Stomach smooth muscle (tissue), 2 donors: ENCODE measurements around the gene DYNLRB2.

ENCODE experiments used
- H3K27ac ChIP-seq: one replicate; pipeline ENCODE4 v1.7.0; 2013; ENCODE audit warnings: mild to moderate bottlenecking, low read length, inconsistent platforms
- H3K27me3 ChIP-seq, 2 donors: one replicate each; pipeline ENCODE4 v1.7.0; 2013; ENCODE audit warnings: low read length in 2 of 2; ENCODE audit not compliant: insufficient read depth in 2 of 2, control insufficient read depth in 1 of 2
- H3K36me3 ChIP-seq, 2 donors: one replicate each; pipeline ENCODE4 v1.7.0; 2013; ENCODE audit warnings: low read length in 2 of 2; ENCODE audit not compliant: control insufficient read depth in 2 of 2, insufficient read depth in 2 of 2
- H3K4me1 ChIP-seq: one replicate; pipeline ENCODE4 v1.7.0; 2013; ENCODE audit warnings: low read length; ENCODE audit not compliant: control insufficient read depth, insufficient read depth
- H3K4me3 ChIP-seq, 2 donors: one replicate each; pipeline ENCODE4 v1.7.0; 2013; ENCODE audit warnings: low read length in 2 of 2
- H3K9ac ChIP-seq, 2 donors: one replicate each; pipeline ENCODE4 v1.7.0; 2013; ENCODE audit warnings: low read length in 2 of 2, mild to moderate bottlenecking in 1 of 2
- H3K9me3 ChIP-seq, 2 donors: one replicate each; pipeline ENCODE4 v1.7.0; 2013; ENCODE audit warnings: low read length in 2 of 2; ENCODE audit not compliant: control insufficient read depth in 2 of 2
- donor health status: healthy.
- donor health status: Pancreatic carcinoma.

The DYNLRB2 gene

DNA sequence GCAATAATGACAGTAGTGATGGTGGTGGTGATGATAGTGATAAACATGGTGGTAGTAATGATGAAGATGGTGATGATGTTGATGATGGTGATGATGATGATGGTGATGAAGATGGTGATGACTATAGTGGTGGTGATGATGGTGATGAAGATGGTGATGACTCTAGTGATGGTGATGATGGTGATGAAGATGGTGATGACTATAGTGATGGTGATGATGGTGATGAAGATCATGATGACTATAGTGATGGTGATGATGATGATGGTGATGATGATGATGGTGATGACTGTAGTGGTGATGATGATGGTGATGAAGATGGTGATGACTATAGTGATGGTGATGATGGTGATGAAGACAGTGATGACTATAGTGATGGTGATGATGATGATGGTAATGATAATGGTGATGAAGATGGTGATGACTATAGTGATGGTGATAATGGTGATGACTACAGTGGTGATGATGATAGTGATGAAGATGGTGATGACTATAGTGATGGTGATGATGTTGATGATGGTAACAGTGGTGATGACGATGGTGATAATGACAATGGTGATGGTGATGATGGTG lies 35.6 kb downstream of the DYNLRB2 start:
- Histone ChIP-seq H3K9ac (no peak overlapping the region), H3K36me3 (no peaks in the 10 kb centered on the region), H3K27ac (no peak overlapping the region), H3K27me3 (peaks cover 0 to 4% of the 10 kb centered on the region in 2 donors), H3K4me1 (no peaks in the 10 kb centered on the region), H3K4me3 (no peak overlapping the region), H3K9me3 (peaks cover 0 to 3% of the 10 kb centered on the region in 2 donors)

DNA sequence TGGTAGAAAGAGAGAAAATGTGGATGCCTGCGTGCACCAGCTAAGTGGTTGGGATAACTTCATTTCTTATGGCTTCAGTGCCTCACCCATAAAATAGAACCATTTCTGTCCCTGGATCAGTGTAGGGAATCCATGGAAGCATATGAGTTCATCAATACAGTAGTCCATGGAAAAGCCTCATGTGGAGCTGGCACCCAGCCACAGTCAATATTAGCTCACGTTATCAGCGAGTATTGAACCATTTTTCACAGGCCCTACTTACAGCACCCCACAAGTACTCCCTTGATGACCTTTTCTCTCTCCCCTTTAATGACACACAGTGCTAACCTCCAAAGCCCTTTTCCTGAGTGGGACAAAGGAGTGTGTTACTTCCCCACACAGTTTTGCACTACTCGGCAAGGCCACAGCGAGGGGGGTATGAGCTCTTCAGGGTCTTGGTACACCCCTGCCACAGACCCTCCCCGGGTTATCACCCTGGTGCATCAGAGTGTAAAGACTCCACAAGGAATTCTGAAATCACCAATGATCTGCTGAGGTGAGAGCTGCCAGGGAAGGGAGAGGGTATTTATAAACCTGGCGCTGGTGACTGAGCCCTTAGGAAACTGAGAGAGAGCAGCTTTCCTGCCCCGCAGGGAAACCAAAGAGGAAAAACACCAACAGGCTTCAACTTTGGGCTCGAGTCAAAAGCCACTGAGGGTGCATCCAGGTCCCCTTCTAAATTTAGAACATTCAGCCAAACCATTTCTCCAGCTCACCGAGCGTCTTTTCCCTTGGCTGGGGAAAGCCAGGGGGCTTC lies 36.9 kb downstream of the DYNLRB2 start:
- H3K4me1 ChIP-seq = no peaks in the 10 kb centered on the region
- peaks cover 0 to 4% of the 10 kb centered on the region in 2 donors for H3K27me3 ChIP-seq
- no peak overlapping the region for H3K27ac ChIP-seq
- H3K4me3 ChIP-seq = no peak overlapping the region
- no peak overlapping the region for H3K9ac ChIP-seq
- peaks cover 0 to 3% of the 10 kb centered on the region in 2 donors for H3K9me3 ChIP-seq
- no peaks in the 10 kb centered on the region for H3K36me3 ChIP-seq

DNA sequence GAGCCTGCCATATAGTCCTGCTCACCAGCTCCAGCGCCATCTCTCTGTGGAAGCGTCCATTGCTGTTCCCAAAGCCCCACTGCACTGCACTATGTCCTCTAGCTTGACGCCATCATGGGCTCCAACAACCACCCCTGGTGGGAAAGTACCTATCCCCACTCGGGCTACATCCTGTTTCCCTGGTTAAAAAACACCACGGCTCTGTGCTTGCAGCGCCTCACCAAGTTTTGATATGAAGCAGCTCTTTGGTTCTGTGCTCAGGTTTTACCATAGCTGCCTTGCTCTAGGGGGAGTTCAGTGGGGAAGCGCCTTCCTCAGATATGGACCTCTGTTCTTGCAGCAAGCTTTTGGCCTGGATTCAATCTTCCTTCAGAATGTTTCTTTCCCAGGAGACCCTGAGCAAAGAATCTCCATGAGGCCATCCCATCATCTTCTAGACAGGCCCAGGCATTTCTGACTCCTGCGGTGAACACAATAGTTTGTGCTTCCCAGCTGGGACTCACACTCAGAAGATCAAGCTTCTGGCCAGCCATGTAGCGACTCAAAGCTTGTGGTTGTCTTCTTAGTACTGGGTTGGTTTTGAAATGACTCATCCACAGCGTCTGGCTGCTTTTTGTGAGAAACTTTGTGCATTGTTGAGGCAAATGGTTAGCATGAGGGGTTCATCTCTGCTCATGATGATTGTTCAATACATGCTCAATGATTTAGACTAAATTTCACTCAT lies 39.5 kb downstream of the DYNLRB2 start:
- Histone ChIP-seq H3K36me3 (no peaks in the 10 kb centered on the region), H3K4me3 (no peak overlapping the region), H3K27ac (no peak overlapping the region), H3K9ac (no peak overlapping the region), H3K27me3 (no peaks in the 10 kb centered on the region), H3K4me1 (no peaks in the 10 kb centered on the region), H3K9me3 (peaks cover 0 to 3% of the 10 kb centered on the region in 2 donors)

DNA sequence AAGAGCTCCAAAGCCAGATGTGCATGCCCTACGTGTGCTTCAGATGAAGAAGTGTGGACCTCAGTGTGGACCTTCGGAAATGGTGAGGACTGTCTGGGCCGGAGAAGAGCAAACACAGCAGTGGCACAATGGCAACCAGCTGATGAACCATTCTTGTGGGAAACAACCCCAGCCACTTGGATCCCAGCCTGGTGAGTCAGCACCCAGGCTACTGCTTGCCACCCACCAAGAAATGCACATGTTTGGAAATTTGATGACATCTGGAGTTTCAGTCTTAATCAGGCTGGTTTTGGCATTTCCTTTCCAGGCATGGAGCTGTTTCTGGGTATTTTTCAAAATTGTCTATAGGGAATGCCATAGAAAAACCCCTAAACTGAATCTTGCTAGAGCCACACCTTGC lies 42.7 kb downstream of the DYNLRB2 start:
- no peaks in the 10 kb centered on the region for H3K27me3 ChIP-seq
- no peak overlapping the region for H3K4me3 ChIP-seq
- no peaks in the 10 kb centered on the region for H3K4me1 ChIP-seq
- peaks cover 0 to 3% of the 10 kb centered on the region in 2 donors for H3K9me3 ChIP-seq
- H3K9ac ChIP-seq = no peak overlapping the region
- no peak overlapping the region for H3K27ac ChIP-seq
- H3K36me3 ChIP-seq = no peaks in the 10 kb centered on the region

DNA sequence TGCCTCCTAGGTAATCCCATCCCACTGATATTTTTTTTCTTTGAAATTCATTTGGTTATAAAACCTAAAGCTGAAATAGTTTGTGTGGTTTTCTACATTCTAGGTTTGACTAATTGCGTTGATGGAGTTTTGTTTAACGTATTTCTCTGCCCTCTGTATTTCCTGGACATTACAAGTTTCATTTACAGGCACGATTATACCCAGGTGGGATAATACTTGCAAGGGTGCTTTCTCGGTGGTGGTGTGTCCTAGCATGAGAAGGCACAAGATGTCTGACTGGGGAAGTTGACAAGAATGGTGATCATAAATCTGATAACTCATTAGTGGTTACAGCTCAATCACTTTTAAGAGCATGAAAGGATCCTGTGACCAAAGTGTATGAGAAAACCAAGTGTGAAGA lies 45.0 kb downstream of the DYNLRB2 start:
- H3K36me3 ChIP-seq = no peaks in the 10 kb centered on the region
- no peak overlapping the region for H3K9ac ChIP-seq
- no peaks in the 10 kb centered on the region for H3K9me3 ChIP-seq
- H3K27me3 ChIP-seq = no peaks in the 10 kb centered on the region
- no peak overlapping the region for H3K4me3 ChIP-seq
- H3K27ac ChIP-seq = no peak overlapping the region
- no peaks in the 10 kb centered on the region for H3K4me1 ChIP-seq

DNA sequence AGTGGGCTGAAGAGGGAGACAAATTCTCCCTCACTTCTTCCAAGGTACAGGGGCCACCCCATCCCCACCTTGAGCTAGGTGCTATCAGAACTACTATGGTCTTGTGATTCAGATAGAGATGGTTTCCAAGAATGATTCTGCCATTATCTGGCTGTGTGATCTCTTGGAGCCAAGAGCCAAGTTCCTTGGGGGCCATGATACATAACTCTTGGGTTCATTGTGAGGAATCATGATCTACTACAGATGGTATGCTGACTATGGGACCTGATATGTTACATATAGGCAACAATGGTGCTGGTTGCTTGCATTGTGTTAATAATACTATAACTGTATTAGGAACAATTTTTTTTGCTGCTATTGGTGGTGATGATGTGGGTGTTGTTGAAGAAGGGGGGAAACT lies 45.7 kb downstream of the DYNLRB2 start:
- H3K9me3 ChIP-seq = peaks cover 0 to 2% of the 10 kb centered on the region in 2 donors
- no peak overlapping the region for H3K4me3 ChIP-seq
- no peaks in the 10 kb centered on the region for H3K4me1 ChIP-seq
- no peak overlapping the region for H3K27ac ChIP-seq
- H3K27me3 ChIP-seq = no peaks in the 10 kb centered on the region
- H3K36me3 ChIP-seq = no peaks in the 10 kb centered on the region
- no peak overlapping the region for H3K9ac ChIP-seq

DNA sequence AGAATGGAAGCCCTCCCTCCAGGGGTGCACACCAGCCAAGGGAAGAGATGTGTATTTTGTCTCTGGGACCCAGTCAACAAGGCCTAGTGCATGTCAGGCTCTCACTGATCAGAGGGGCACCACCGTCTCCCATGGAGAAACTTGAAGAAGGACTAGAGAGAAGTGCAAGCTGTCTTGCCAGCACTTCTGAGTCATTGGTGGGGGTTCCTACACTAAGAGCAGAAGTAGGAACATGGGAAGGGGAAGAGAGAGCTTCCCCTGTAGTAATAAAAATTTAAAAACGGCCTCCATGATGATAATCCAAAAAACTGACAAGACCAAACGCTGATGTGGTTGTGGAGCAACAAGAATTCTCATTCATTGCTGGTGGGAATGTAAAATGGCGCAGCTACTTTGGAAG lies 46.3 kb downstream of the DYNLRB2 start:
- no peaks in the 10 kb centered on the region for H3K36me3 ChIP-seq
- H3K9ac ChIP-seq = no peak overlapping the region
- no peaks in the 10 kb centered on the region for H3K27me3 ChIP-seq
- H3K9me3 ChIP-seq = peaks cover 0 to 2% of the 10 kb centered on the region in 2 donors
- H3K27ac ChIP-seq = no peak overlapping the region
- no peak overlapping the region for H3K4me3 ChIP-seq
- no peaks in the 10 kb centered on the region for H3K4me1 ChIP-seq

DNA sequence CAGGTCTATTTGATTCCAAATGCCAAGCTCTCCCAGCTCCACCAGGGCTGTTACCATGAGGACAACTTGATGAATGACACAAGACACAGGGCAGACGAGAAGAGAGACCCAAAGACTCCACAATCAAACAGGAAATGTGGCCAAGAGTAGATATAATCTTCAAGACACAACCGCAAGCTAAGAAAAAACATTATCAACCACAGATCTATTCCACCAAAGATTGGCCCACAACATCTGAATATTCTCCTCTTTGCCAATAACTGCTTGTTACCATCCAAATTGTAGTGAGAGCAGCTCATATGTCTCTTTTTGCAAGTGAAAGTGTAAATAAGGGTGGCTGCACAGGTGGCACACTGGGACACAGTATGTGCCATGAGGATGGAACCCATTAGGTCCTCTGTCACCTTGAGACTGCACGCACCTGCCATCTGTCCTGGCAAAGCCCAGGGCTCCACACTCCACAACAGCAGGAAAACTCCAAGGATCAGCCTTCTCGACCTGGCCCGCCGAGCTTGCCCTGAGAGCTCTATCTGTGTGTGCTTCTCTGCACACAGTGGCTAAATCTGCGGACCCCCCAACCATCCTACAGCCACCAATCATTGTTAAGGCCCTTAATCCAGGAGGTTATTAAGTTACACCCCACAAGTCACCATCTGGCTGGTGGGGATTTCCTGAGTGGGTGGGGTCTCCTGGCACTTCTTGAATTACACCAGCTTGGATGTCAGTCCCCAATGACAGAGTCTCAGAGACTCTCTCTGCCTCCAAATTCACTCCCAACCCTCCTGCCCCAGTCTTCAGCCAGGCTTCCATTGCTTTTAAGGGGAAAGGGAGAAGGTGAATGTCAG lies 50.5 kb downstream of the DYNLRB2 start:
- Histone ChIP-seq H3K4me1 (no peaks in the 10 kb centered on the region), H3K27ac (no peak overlapping the region), H3K9ac (no peak overlapping the region), H3K36me3 (no peaks in the 10 kb centered on the region), H3K27me3 (no peaks in the 10 kb centered on the region), H3K4me3 (no peak overlapping the region), H3K9me3 (peaks cover 0 to 2% of the 10 kb centered on the region in 2 donors)

DNA sequence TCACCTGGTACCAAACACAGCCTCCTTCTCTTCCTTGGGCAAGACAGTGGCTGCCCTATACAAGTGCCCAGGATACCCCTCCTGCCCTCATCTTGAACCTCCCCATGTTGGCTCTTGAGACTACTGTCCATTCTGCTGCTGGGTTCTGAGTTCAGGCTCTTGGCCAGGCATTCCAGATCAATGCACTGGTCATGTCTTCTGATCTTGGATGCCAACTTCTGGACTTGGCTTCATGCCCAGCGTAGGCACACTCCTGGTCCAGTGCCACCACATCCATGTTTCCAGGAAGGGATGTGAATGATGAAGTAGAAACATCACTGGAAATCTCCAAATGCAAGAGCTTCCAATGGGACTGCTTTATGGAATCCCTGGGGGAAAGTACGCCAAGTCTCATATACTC lies 51.5 kb downstream of the DYNLRB2 start:
- no peak overlapping the region for H3K9ac ChIP-seq
- H3K4me3 ChIP-seq = no peak overlapping the region
- no peaks in the 10 kb centered on the region for H3K36me3 ChIP-seq
- H3K27me3 ChIP-seq = no peaks in the 10 kb centered on the region
- H3K4me1 ChIP-seq = no peaks in the 10 kb centered on the region
- peaks cover 0 to 2% of the 10 kb centered on the region in 2 donors for H3K9me3 ChIP-seq
- H3K27ac ChIP-seq = no peak overlapping the region

DNA sequence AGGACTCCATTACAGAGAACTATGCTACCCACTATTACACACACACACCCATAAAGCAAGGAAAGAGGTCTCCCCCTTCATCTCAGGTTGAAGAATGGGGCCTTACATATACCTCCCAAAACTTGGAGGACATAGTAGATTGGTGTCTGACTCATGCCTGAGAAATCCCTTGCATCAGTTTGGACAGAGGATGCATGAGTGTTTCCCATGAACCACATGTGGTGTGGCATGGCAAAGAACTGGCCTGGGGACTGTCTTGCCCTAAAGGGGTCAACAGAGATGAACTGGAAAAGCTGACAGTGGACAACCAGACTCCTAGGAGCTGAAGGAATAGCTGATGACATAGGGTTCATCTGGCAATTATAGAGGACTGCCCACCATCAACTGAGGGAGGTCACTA lies 54.0 kb downstream of the DYNLRB2 start:
- no peak overlapping the region for H3K9ac ChIP-seq
- no peaks in the 10 kb centered on the region for H3K4me1 ChIP-seq

More for the DNA sequence above, 54.0 kb downstream of the DYNLRB2 start:
- Histone ChIP-seq H3K36me3 (no peaks in the 10 kb centered on the region), H3K4me3 (no peak overlapping the region), H3K27me3 (no peaks in the 10 kb centered on the region), H3K27ac (no peak overlapping the region), H3K9me3 (peaks cover 0 to 2% of the 10 kb centered on the region in 2 donors)
